Heart right ventricle (tissue), 16 donors: ENCODE measurements around the gene ZNF488. TPM values are rescaled to one million over a fixed set of nuclear protein-coding genes. Genes with fewer than 3 reads are reported as not detected.
"Not testable (repeated sequence)": the region's sequence is repeated elsewhere in the genome, so short reads cannot be mapped to it uniquely, and the experiment has no call there.

Source experiments
- ATAC-seq, 8 donors: fragments of 200-7000 bp; cut with Tn5 transposase; one replicate each; pipeline ENCODE4 v1.9.1; 2020; ENCODE audit warnings: mild to moderate bottlenecking in 8 of 8, moderate library complexity in 8 of 8, moderate number of reproducible peaks in 1 of 8
- DNase-seq, 2 donors: peaks; one replicate each; pipeline ENCODE4 v3.0.0-alpha.2; 2020
- H3K27ac ChIP-seq, 10 donors: fragments of 200-600 bp; sonication (generic) in 2 of 10; one replicate each; pipeline versions ENCODE4 v1.5.0 to v1.8.0; 2020 to 2022; ENCODE audit warnings: mild to moderate bottlenecking in 3 of 10
- H3K27me3 ChIP-seq, 7 donors: fragments of 200-600 bp; one replicate each; pipeline ENCODE4 v1.8.0; 2021 to 2022; ENCODE audit warnings: mild to moderate bottlenecking in 2 of 7
- H3K36me3 ChIP-seq, 9 donors: fragments of 200-600 bp; sonication (generic) in 1 of 9; one replicate each; pipeline versions ENCODE4 v1.5.0 to v1.8.0; 2020 to 2022; ENCODE audit warnings: mild to moderate bottlenecking in 2 of 9
- H3K4me1 ChIP-seq, 9 donors: fragments of 200-600 bp; sonication (generic) in 1 of 9; one replicate each; pipeline versions ENCODE4 v1.5.0 to v1.8.0; 2020 to 2022; ENCODE audit warnings: mild to moderate bottlenecking in 4 of 9
- H3K4me3 ChIP-seq, 10 donors: fragments of 200-600 bp; sonication (generic) in 2 of 10; one replicate each; pipeline versions ENCODE4 v1.5.0 to v1.8.0; 2020 to 2022; ENCODE audit warnings: mild to moderate bottlenecking in 7 of 10, moderate library complexity in 2 of 10
- H3K9me3 ChIP-seq, 11 donors: fragments of 200-600 bp in 10 of 11; sonication (generic) in 2 of 11; one replicate each; pipeline versions ENCODE4 v1.5.0 to v1.8.0; 2013 to 2022; ENCODE audit warnings: mild to moderate bottlenecking in 2 of 11, control low read depth in 1 of 11, moderate library complexity in 1 of 11
- CTCF ChIP-seq, 9 donors: fragments of 200-600 bp; sonication (generic) in 2 of 9; IDR thresholded peaks; one replicate each; pipeline versions ENCODE4 v1.5.0 to v1.8.0; 2021 to 2022; ENCODE audit warnings: antibody characterized with exemption in 9 of 9, mild to moderate bottlenecking in 5 of 9, moderate library complexity in 1 of 9
- WGBS, 2 donors: extraction: QIAGEN DNeasy Blood & Tissue Kit; methylation state at CpG; one replicate each; pipeline ENCODE4 v1.1.7; 2013; ENCODE audit warnings: inconsistent platforms in 1 of 2; 5-methylcytosine and 5-hydroxymethylcytosine counted together
- intact Hi-C, 10 donors: fragments of 100-400 bp; cut with DNase I; formaldehyde crosslinking; loops; one replicate each; pipeline versions ENCODE4 v1.11.1 to v1.14.2; 2022
- polyA plus RNA-seq, 2 donors: library from polyadenylated mRNA; stranded (reverse); fragments of 200-250 nt; gene quantifications; one replicate each; pipeline ENCODE4 v1.2.3, GENCODE V29; 2013
- total RNA-seq, 10 donors: library from RNA; stranded (reverse); fragmentation: NEBNext Ultra II Directional in 3 of 10; extraction: Animal tissue kit (Norgen Biotek cat#: 25700) in 3 of 10; gene quantifications; one replicate each; pipeline versions ENCODE4 v1.2.1 to v1.2.4, GENCODE V29; 2021 to 2023
- donor health status: Arrhythmogenic right ventricular cardiomyopathy.
- donor health status: ischemic (EF 13 %, LVEDD 7.1; RV severe dilation, severe dysfunction).
- donor health status: healthy with polysubstance abuse.
- donor health status: DM: no; HTN: yes; CAD: no.
- donor health status: DM: no; HTN: no; CAD: no.
- donor health status: ischemic (EF 25% LVEDD 6.9; RV normal size, moderate dysfunction).
- donor health status: ischemic (EF 25% LVEDD 5.7; RV mildly dilated, moderate dysfunction).
- donor health status: healthy.
- donor health status: DM: yes; HTN: yes; CAD: no.
- donor health status: Ischemic cardiomyopathy.
- donor health status: ischemic (EF 35%, LVEDD 5.7; RV mildly dilated, moderate dysfunction).
- donor health status: nonischemic (EF 11% LVEDD 7.7; RV severe dilation, severe dysfunction).
- donor health status: DM: yes; HTN: yes; CAD: no.
- donor health status: PGD.
- donor health status: ischemic (EF 29% LVEDD 5.4; RV normal size, mild dysfunction).
- donor health status: nonischemic (EF 23%, LVEDD 6.1; RV moderate dilation, normal function).

The ZNF488 gene
- total and polyA plus RNA-seq, 12 donors: 0.05 to 0.14 (median 0.09) TPM; not detected in 7

GRCh38 chr10:47397256-47397655 lies 13.2 kb upstream of the ZNF488 start:
- Histone ChIP-seq H3K4me1 (peaks cover 0 to 6% (median 2%) of the 10 kb centered on the region in 9 donors), H3K36me3 (no peaks in the 10 kb centered on the region), H3K4me3 (no peak overlapping the region), H3K27ac (no peak overlapping the region), H3K27me3 (peaks cover 0 to 12% (median 0%) of the 10 kb centered on the region in 7 donors), H3K9me3 (peaks cover 0 to 3% (median 0%) of the 10 kb centered on the region in 11 donors)
- no peak for ATAC-seq
- 73 to 81% methylated on average over 6 of the region's 6 CpGs for WGBS, 2 donors
- intact Hi-C loops: no loop called here
- no peak for TF ChIP-seq CTCF (IDR thresholded peaks at IDR 0.05)
- no peak for DNase-seq

- no peak for TF ChIP-seq CTCF (IDR thresholded peaks at IDR 0.05)
- peaks cover 0 to 3% (median 0%) of the 10 kb centered on the region in 11 donors for H3K9me3 ChIP-seq
- intact Hi-C loops: no loop called here
These were observed 12.2 kb upstream of the ZNF488 start for GRCh38 chr10:47396311-47396717.

GRCh38 chr10:47389619-47390018 lies 5.5 kb upstream of the ZNF488 start:
- Histone ChIP-seq H3K4me3 (no peak overlapping the region), H3K27ac (no peak overlapping the region), H3K9me3 (peaks cover 0 to 3% (median 0%) of the 10 kb centered on the region in 11 donors), H3K4me1 (peaks cover 0 to 6% (median 3%) of the 10 kb centered on the region in 9 donors), H3K27me3 (peaks cover 0 to 8% (median 0%) of the 10 kb centered on the region in 7 donors), H3K36me3 (no peaks in the 10 kb centered on the region)
- no peak for TF ChIP-seq CTCF (IDR thresholded peaks at IDR 0.05)
- 92 to 93% methylated on average over 3 of the region's 3 CpGs for WGBS, 2 donors
- no peak for ATAC-seq
- intact Hi-C loops: no loop called here
- no peak for DNase-seq

More at GRCh38 chr10:47396311-47396717, 12.2 kb upstream of the ZNF488 start:
- H3K4me3 ChIP-seq: no peak overlapping the region
- H3K36me3 ChIP-seq: no peaks in the 10 kb centered on the region
- H3K27me3 ChIP-seq: peaks cover 0 to 12% (median 0%) of the 10 kb centered on the region in 7 donors
- H3K4me1 ChIP-seq: no peaks in the 10 kb centered on the region
- ATAC-seq (no peak), DNase-seq (no peak)
- no peak overlapping the region for H3K27ac ChIP-seq

GRCh38 chr10:47388879-47389278 lies 4.8 kb upstream of the ZNF488 start:
- Histone ChIP-seq H3K36me3 (no peaks in the 10 kb centered on the region), H3K4me1 (peaks cover 0 to 9% (median 6%) of the 10 kb centered on the region in 9 donors), H3K27me3 (peaks cover 0 to 15% (median 0%) of the 10 kb centered on the region in 7 donors), H3K4me3 (no peak overlapping the region), H3K9me3 (peaks cover 0 to 3% (median 0%) of the 10 kb centered on the region in 11 donors), H3K27ac (no peak overlapping the region)
- 80 to 83% methylated on average over 4 of the region's 4 CpGs for WGBS, 2 donors
- no peak for ATAC-seq
- intact Hi-C loops: no loop called here
- no peak for DNase-seq
- no peak for TF ChIP-seq CTCF (IDR thresholded peaks at IDR 0.05)

GRCh38 chr10:47386104-47386503 lies 2.0 kb upstream of the ZNF488 start:
- H3K36me3 ChIP-seq, ATAC-seq, H3K9me3 ChIP-seq, DNase-seq, H3K27ac ChIP-seq, H3K4me3 ChIP-seq, intact Hi-C loops: not testable (repeated sequence)
- 93 to 95% methylated on average over 2 of the region's 2 CpGs for whole genome bisulfite sequencing, 2 donors
- H3K4me1 ChIP-seq: peaks cover 0 to 12% (median 7%) of the 10 kb centered on the region in 9 donors
- H3K27me3 ChIP-seq: peaks cover 0 to 23% (median 3%) of the 10 kb centered on the region in 7 donors
